GM18868 (cell line): ENCODE results near the gene YIF1A.
A peak's percentile ranks its signal among the peaks of the same experiment; 100 is the strongest.
"Not testable (repeated sequence)": the region's sequence is repeated elsewhere in the genome, so short reads cannot be mapped to it uniquely, and the experiment has no call there.

Experiments
- ATAC-seq: cut with Tn5 transposase; IDR thresholded peaks from one replicate; pipeline ENCODE4 v1.9.1; 2021; ENCODE audit warnings: mild to moderate bottlenecking, moderate library complexity; ENCODE audit not compliant: unreplicated experiment

YIF1A gene

GRCh38 chr11:66311965-66312548 lies 23.1 kb upstream of the YIF1A start:
- peak; percentile 73 for ATAC-seq

GRCh38 chr11:66311470-66311964 lies 22.6 kb upstream of the YIF1A start:
- no peak for ATAC-seq

DNA sequence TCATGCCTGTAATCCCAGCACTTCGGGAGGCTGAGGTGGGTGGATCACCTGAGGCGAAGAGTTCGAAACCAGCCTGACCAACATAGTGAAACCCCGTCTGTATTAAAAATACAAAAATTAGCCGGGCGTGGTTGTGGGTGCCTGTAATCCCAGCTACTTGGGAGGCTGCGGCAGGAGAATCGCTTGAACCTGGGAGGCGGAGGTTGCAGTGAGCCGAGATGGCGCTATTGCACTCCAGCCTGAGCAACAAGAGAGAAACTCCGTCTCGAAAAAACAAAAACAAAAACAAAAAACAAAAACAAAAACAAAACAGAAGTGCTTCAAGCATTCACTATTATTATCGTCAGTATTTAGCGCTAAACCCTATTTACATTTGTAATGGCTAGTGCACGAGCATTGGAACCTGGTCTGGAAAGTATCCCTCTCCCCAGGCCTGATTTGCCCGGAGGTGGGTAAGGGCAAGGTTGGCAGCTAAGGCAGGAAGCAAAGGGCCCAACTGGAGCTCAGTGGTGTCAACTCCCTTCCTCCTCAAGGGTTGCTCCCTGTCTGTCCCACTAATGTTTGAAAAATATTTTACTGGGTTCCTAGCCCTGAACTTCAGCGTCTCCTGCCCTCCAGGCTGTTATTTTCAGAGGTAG lies 22.0 kb upstream of the YIF1A start:
- not testable (repeated sequence) for ATAC-seq

GRCh38 chr11:66310324-66310723 lies 21.4 kb upstream of the YIF1A start:
- no peak for ATAC-seq

DNA sequence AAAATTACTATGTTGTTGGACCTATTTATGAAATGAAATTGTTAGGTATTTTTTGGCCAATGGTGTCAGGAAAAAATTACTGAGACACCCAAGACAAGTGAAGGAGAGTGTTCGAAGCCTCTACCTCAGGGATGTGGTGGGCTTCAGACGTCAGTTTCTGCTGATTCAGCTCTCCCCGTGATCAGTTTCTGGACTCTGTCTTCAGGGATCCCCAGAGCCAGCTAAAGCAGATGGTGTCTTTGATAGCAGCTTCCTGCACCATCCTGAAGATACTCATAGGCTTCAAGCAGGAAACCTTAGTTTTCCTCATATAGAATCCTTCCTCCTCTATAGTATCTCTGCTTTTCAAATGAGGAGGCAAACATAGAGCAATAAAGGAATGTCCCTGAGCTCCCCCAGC lies 20.5 kb upstream of the YIF1A start:
- no peak for ATAC-seq

- no peak for ATAC-seq
These were observed 13.7 kb upstream of the YIF1A start for GRCh38 chr11:66302656-66303055.

GRCh38 chr11:66299186-66299585 lies 10.2 kb upstream of the YIF1A start:
- ATAC-seq = no peak

GRCh38 chr11:66297610-66298009 lies 8.7 kb upstream of the YIF1A start:
- no peak for ATAC-seq

- ATAC-seq = no peak
These were observed 6.0 kb upstream of the YIF1A start for GRCh38 chr11:66294626-66295620.

- no peak for ATAC-seq
These were observed 5.1 kb upstream of the YIF1A start for GRCh38 chr11:66293777-66294625.

GRCh38 chr11:66293352-66293751 lies 4.4 kb upstream of the YIF1A start:
- ATAC-seq = no peak

DNA sequence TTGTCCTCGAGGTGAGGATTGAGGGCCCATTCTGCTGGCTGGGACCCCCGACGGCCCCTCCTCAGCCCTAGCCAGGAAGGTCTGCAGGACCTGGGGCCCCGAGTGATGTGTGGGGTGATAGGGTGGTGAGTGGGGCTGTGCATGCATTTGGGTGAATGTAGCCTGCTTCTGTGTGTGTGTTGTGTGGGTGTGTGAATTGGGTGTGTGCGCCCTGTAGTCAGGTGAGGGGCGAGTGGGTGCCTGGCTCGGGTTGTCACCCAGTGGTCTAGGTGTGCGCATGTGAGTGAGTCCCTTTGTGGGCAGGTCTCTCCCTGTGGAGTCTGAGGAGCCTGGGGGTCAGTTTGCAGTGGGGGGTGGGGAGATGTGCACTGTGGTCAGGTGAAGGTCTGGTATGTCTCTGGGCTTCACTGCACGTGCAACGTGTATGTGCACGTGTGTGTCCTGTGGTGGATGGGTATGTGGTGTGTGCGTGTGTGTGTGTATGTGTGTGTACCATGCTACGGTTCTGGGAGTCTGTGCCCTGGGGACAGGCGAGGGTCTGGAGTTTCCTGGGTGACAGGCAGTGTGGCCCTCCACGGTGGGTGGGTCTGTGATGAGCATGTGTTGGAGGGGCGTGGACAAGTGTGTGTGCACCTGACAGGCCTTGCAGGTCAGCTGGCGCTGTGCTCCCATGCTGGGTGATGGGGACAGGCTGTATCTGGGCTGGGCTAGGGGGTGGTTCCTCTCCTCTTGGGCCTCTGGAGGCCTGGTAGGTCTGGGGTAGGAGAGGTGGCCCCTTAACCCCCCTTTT lies 3.8 kb upstream of the YIF1A start:
- no peak for ATAC-seq

GRCh38 chr11:66291706-66292542 lies 3.0 kb upstream of the YIF1A start, which contains the start of gene TMEM151A:
TMEM151A (plus strand) TSS chr11:66291894; CDS start chr11:66292014, 120 bp downstream.
- ATAC-seq = no peak

GRCh38 chr11:66291303-66291705 lies 2.4 kb upstream of the YIF1A start:
- no peak for ATAC-seq

DNA sequence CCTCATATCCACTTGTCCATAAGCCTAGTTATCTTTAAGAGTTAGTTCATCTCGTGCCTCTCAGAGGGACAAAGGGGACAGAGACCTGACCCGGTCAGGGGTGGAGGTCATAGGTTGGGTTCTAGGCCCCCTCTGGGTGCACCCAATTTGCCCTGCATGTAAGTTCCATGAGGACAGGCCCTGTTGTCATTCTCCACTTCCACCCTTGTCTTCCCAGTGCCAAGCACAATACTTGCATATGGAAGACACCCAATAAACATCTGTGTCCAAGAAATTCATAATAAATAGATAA lies 1.3 kb upstream of the YIF1A start:
- ATAC-seq = no peak

- ATAC-seq = peak; percentile 42
These were observed 796 bp upstream of the YIF1A start for GRCh38 chr11:66289548-66290329.

- ATAC-seq = no peak
These were observed 863 bp downstream of the YIF1A start for GRCh38 chr11:66287889-66288670.
